Measurements from ENCODE around the gene IFI44. TPM values are rescaled to one million over a fixed set of nuclear protein-coding genes. Genes with fewer than 3 reads are reported as not detected.

Gene IFI44
- total and polyA plus RNA-seq, 2 donors (not counting 1 experiment from before 2014, with no cell fraction given) = 6.2 to 6.9 TPM

GRCh38 chr1:78688697-78689096 lies 39.1 kb downstream of the IFI44 start:
- no peaks in the 10 kb centered on the region for H3K79me2 ChIP-seq (ENCODE audit: control insufficient read depth, insufficient read depth, low read length)
- DNase-seq = no peak
- no peaks in the 10 kb centered on the region for H3K27me3 ChIP-seq (replicated peaks in 1 of 4; ENCODE audit: control extremely low read depth in 1 of 4, control insufficient read depth in 3 of 4, insufficient read depth in 4 of 4, low read length in 3 of 4)
- no peaks in the 10 kb centered on the region for H3K4me1 ChIP-seq (ENCODE audit: control insufficient read depth in 2 of 2, insufficient read depth in 2 of 2, low read length in 2 of 2)
- no peaks in the 10 kb centered on the region for H3K9me3 ChIP-seq (ENCODE audit: control extremely low read depth in 1 of 3, control insufficient read depth in 2 of 3, insufficient read depth in 1 of 3, low read length in 2 of 3)
- no peak for ATAC-seq (ENCODE audit: low read depth)
- H3K9ac ChIP-seq (ENCODE audit: low read length) = no peak overlapping the region
- H3K27ac Mint-ChIP-seq = no peak overlapping the region
- no peaks in the 10 kb centered on the region for H3K36me3 ChIP-seq (replicated peaks in 1 of 2; ENCODE audit: control extremely low read depth in 1 of 2, control insufficient read depth in 1 of 2, extremely low read depth in 1 of 2, insufficient read depth in 2 of 2, low read length in 1 of 2)
- H3K4me3 Mint-ChIP-seq = no peak overlapping the region
- no peak overlapping the region for H3K4me3 ChIP-seq (ENCODE audit: control extremely low read depth in 1 of 5, extremely low read depth in 1 of 5, insufficient read depth in 1 of 5, low read depth in 2 of 5, low read length in 4 of 5)
- no peak for TF ChIP-seq EZH2 (IDR thresholded peaks at IDR 0.05; ENCODE audit: borderline replicate concordance, insufficient read depth, low read depth, low read length, poor library complexity, severe bottlenecking)
- TF ChIP-seq CTCF (IDR thresholded peaks at IDR 0.05) = no peak
- H3K9me3 Mint-ChIP-seq (ENCODE audit: insufficient read depth) = peaks cover 2% of the 10 kb centered on the region
- no peak overlapping the region for H2AFZ ChIP-seq (ENCODE audit: insufficient read depth, low read depth, low read length, poor library complexity, severe bottlenecking)
- ChIA-PET CTCF (no interaction called here), POLR2A (no interaction called here)
- H3K4me1 Mint-ChIP-seq = no peaks in the 10 kb centered on the region
- H3K4me2 ChIP-seq (replicated peaks; ENCODE audit: low read depth, low read length, poor library complexity, severe bottlenecking) = no peak overlapping the region
- peaks cover 6% of the 10 kb centered on the region for H3K27me3 Mint-ChIP-seq
- intact Hi-C loops (cut with micrococcal nuclease) = no loop called here
- H4K20me1 ChIP-seq (ENCODE audit: control insufficient read depth, insufficient read depth, low read length, poor library complexity, severe bottlenecking) = no peaks in the 10 kb centered on the region
- H3K27ac ChIP-seq (ENCODE audit: low read length in 2 of 2) = no peak overlapping the region

GRCh38 chr1:78690516-78690915 lies 40.9 kb downstream of the IFI44 start:
- ChIA-PET CTCF (no interaction called here), POLR2A (no interaction called here)
- no peak overlapping the region for H2AFZ ChIP-seq (ENCODE audit: insufficient read depth, low read depth, low read length, poor library complexity, severe bottlenecking)
- DNase-seq = no peak
- H3K4me2 ChIP-seq (replicated peaks; ENCODE audit: low read depth, low read length, poor library complexity, severe bottlenecking) = no peak overlapping the region
- no peak for TF ChIP-seq CTCF (IDR thresholded peaks at IDR 0.05)
- TF ChIP-seq EZH2 (IDR thresholded peaks at IDR 0.05; ENCODE audit: borderline replicate concordance, insufficient read depth, low read depth, low read length, poor library complexity, severe bottlenecking) = no peak
- H3K9me3 ChIP-seq (ENCODE audit: control extremely low read depth in 1 of 3, control insufficient read depth in 2 of 3, insufficient read depth in 1 of 3, low read length in 2 of 3) = no peaks in the 10 kb centered on the region
- Mint-ChIP-seq H3K4me1 (no peaks in the 10 kb centered on the region), H3K27ac (no peak overlapping the region), H3K9me3 (ENCODE audit: insufficient read depth) (peaks cover 2% of the 10 kb centered on the region), H3K27me3 (peaks cover 6% of the 10 kb centered on the region), H3K4me3 (no peak overlapping the region)
- H3K4me1 ChIP-seq (ENCODE audit: control insufficient read depth in 2 of 2, insufficient read depth in 2 of 2, low read length in 2 of 2) = no peaks in the 10 kb centered on the region
- no peaks in the 10 kb centered on the region for H4K20me1 ChIP-seq (ENCODE audit: control insufficient read depth, insufficient read depth, low read length, poor library complexity, severe bottlenecking)
- no peak for ATAC-seq (ENCODE audit: low read depth)
- no peaks in the 10 kb centered on the region for H3K27me3 ChIP-seq (replicated peaks in 1 of 4; ENCODE audit: control extremely low read depth in 1 of 4, control insufficient read depth in 3 of 4, insufficient read depth in 4 of 4, low read length in 3 of 4)
- H3K79me2 ChIP-seq (ENCODE audit: control insufficient read depth, insufficient read depth, low read length) = no peaks in the 10 kb centered on the region
- no peak overlapping the region for H3K4me3 ChIP-seq (ENCODE audit: control extremely low read depth in 1 of 5, extremely low read depth in 1 of 5, insufficient read depth in 1 of 5, low read depth in 2 of 5, low read length in 4 of 5)
- intact Hi-C loops (cut with micrococcal nuclease) = no loop called here
- H3K27ac ChIP-seq (ENCODE audit: low read length in 2 of 2) = no peak overlapping the region
- no peak overlapping the region for H3K9ac ChIP-seq (ENCODE audit: low read length)
- WGBS (ENCODE audit: insufficient coverage) = 97% methylated on average over 3 of the region's 3 CpGs
- no peaks in the 10 kb centered on the region for H3K36me3 ChIP-seq (replicated peaks in 1 of 2; ENCODE audit: control extremely low read depth in 1 of 2, control insufficient read depth in 1 of 2, extremely low read depth in 1 of 2, insufficient read depth in 2 of 2, low read length in 1 of 2)
